Activated B cell treated with CpG ODN at 0.5 μM for 24 hours (primary cell): ENCODE data around the gene FBXO9. TPM values are rescaled to one million over a fixed set of nuclear protein-coding genes. Genes with fewer than 3 reads are reported as not detected.

Experiments used
- ATAC-seq: fragments of 200-7000 bp; cut with Tn5 transposase; one replicate; pipeline ENCODE4 v1.10.0; 2021; ENCODE audit warnings: low read depth, mild to moderate bottlenecking, moderate library complexity
- CTCF ChIA-PET: fragments of 350-600 bp; sonication (Branson Sonifier 250); formaldehyde crosslinking; loops from one replicate; lab custom pipeline; 2021; ENCODE audit warnings: antibody characterized with exemption; lab: Charles Lee
- POLR2A ChIA-PET: fragments of 350-600 bp; sonication (Branson Sonifier 250); formaldehyde crosslinking; loops from one replicate; lab custom pipeline; 2021; ENCODE audit warnings: antibody characterized with exemption; lab: Charles Lee
- DNase-seq: peaks from one replicate; pipeline ENCODE4 v3.0.0; 2022
- H3K27ac Mint-ChIP-seq: one replicate; pipeline ENCODE4 v1.8.0; 2020; ENCODE audit warnings: mixed read lengths
- H3K27me3 Mint-ChIP-seq: one replicate; pipeline ENCODE4 v1.8.0; 2021; ENCODE audit warnings: mixed read lengths
- H3K36me3 Mint-ChIP-seq: one replicate; pipeline ENCODE4 v1.8.0; 2021; ENCODE audit warnings: low read depth, mixed read lengths
- H3K4me1 Mint-ChIP-seq: one replicate; pipeline ENCODE4 v1.8.0; 2021; ENCODE audit warnings: mixed read lengths
- H3K4me3 Mint-ChIP-seq: one replicate; pipeline ENCODE4 v1.8.0; 2020; ENCODE audit warnings: mild to moderate bottlenecking, mixed read lengths
- H3K9me3 Mint-ChIP-seq: one replicate; pipeline ENCODE4 v1.8.0; 2020; ENCODE audit warnings: mixed read lengths
- CTCF ChIP-seq: fragments of 200-600 bp; IDR thresholded peaks from one replicate; pipeline ENCODE4 v1.8.0; 2022; ENCODE audit warnings: antibody characterized with exemption, mild to moderate bottlenecking
- intact Hi-C: fragments of 100-400 bp; cut with micrococcal nuclease; formaldehyde crosslinking; loops from one replicate; pipeline ENCODE4 v1.15.1; 2024
- total RNA-seq: library from RNA; stranded (reverse); gene quantifications from 2 replicates; pipeline ENCODE4 v1.2.3, GENCODE V29; 2022

FBXO9 gene
- total RNA-seq, 1 donor from 2014 or later = 62.1 TPM

GRCh38 chr6:53124131-53124800 lies 59.1 kb downstream of the FBXO9 start:
- ChIA-PET POLR2A (no interaction called here), CTCF (no interaction called here)
- DNase-seq (no peak), ATAC-seq (no peak)
- Mint-ChIP-seq H3K27me3 (peaks cover 5% of the 10 kb centered on the region), H3K27ac (no peak overlapping the region), H3K4me3 (no peak overlapping the region), H3K36me3 (no peaks in the 10 kb centered on the region), H3K9me3 (no peaks in the 10 kb centered on the region), H3K4me1 (no peaks in the 10 kb centered on the region)
- intact Hi-C loops = no loop called here
- no peak for TF ChIP-seq CTCF

GRCh38 chr6:53125276-53125675 lies 60.1 kb downstream of the FBXO9 start:
- H3K27me3 Mint-ChIP-seq = peaks cover 5% of the 10 kb centered on the region
- no peaks in the 10 kb centered on the region for H3K9me3 Mint-ChIP-seq
- CTCF ChIA-PET = no interaction called here
- intact Hi-C loops = no loop called here
- POLR2A ChIA-PET = no interaction called here
- H3K4me3 Mint-ChIP-seq = no peak overlapping the region
- no peak for ATAC-seq
- no peak overlapping the region for H3K27ac Mint-ChIP-seq
- H3K4me1 Mint-ChIP-seq = no peaks in the 10 kb centered on the region
- TF ChIP-seq CTCF = no peak
- H3K36me3 Mint-ChIP-seq = no peaks in the 10 kb centered on the region
- DNase-seq = no peak

GRCh38 chr6:53128842-53129241 lies 63.6 kb downstream of the FBXO9 start:
- ATAC-seq (no peak), DNase-seq (no peak)
- H3K9me3 Mint-ChIP-seq = no peaks in the 10 kb centered on the region
- ChIA-PET CTCF (no interaction called here), POLR2A (interaction anchor here (0.6 kb wide), 1 partner anchor 31 kb away, joined by 11 read pairs; no protein-coding TSS in a partner anchor)
- intact Hi-C loops = no loop called here
- no peak overlapping the region for H3K4me3 Mint-ChIP-seq
- peaks cover 5% of the 10 kb centered on the region for H3K27me3 Mint-ChIP-seq
- H3K27ac Mint-ChIP-seq = no peak overlapping the region
- H3K36me3 Mint-ChIP-seq = peaks cover 2% of the 10 kb centered on the region
- no peaks in the 10 kb centered on the region for H3K4me1 Mint-ChIP-seq
- TF ChIP-seq CTCF = no peak

DNA sequence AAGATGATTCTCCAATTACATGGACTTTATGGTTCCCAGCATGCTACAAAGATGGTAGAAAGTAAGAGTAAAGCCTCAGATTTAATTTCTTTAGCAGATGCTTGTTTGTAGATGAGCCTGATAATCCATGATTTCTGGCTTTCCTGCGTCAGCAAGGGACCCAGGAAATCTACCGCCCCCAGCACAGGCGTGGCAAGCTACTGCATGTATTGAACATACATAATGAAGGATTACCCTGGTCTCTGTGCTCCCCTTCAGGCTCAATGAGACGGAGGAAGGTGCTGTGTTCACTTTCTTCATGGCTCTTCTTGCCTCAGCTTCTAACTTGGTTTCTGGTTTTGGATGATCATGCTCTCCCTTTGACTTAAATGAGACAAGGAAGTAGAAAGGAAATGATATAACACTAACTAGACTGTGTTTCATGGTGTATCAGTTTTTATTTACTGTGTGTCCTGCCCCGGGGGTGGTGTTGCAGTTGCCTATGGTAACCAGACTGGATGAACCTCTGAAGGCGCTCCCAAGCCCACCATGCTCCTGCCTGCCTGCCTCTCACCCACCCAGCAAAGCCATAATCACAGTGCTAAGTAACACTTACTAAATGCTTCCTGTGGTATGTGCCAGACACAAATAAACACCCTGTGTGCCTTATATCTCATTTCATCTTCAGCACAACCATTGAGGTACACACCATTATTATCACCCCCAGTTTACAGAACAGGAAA lies 65.5 kb downstream of the FBXO9 start:
- no peak overlapping the region for H3K4me3 Mint-ChIP-seq
- no peak for DNase-seq
- intact Hi-C loops = no loop called here
- H3K4me1 Mint-ChIP-seq = no peaks in the 10 kb centered on the region
- CTCF ChIA-PET = no interaction called here
- H3K9me3 Mint-ChIP-seq = no peaks in the 10 kb centered on the region
- no peak overlapping the region for H3K27ac Mint-ChIP-seq
- no peak for ATAC-seq
- POLR2A ChIA-PET = no interaction called here
- H3K36me3 Mint-ChIP-seq = peaks cover 2% of the 10 kb centered on the region
- H3K27me3 Mint-ChIP-seq = peaks cover 5% of the 10 kb centered on the region
- TF ChIP-seq CTCF = no peak

- H3K36me3 Mint-ChIP-seq = peaks cover 2% of the 10 kb centered on the region
- no peak for TF ChIP-seq CTCF
- CTCF ChIA-PET = no interaction called here
- no peak overlapping the region for H3K4me3 Mint-ChIP-seq
- H3K27ac Mint-ChIP-seq = no peak overlapping the region
- no peak for ATAC-seq
- intact Hi-C loops = no loop called here
- DNase-seq = no peak
- POLR2A ChIA-PET = no interaction called here
- H3K4me1 Mint-ChIP-seq = no peaks in the 10 kb centered on the region
- peaks cover 2% of the 10 kb centered on the region for H3K27me3 Mint-ChIP-seq
- no peaks in the 10 kb centered on the region for H3K9me3 Mint-ChIP-seq
Observed at GRCh38 chr6:53133961-53134360, 68.8 kb downstream of the FBXO9 start.
